K562 (cell line): ENCODE results near the gene SPATA2L. TPM values are rescaled to one million over a fixed set of nuclear protein-coding genes. Genes with fewer than 3 reads are reported as not detected.

ENCODE experiments used
- CSDE1 ChIP-seq, 2 experiments: fragments of 450-650 bp; IDR thresholded peaks; 2 replicates each; pipeline ENCODE4 v1.6.1; 2016; ENCODE audit warnings: mild to moderate bottlenecking in 1 of 2
- CTBP1 ChIP-seq: fragments of 450-650 bp; IDR thresholded peaks from 2 replicates; pipeline ENCODE4 v1.6.1; 2016; ENCODE audit warnings: borderline replicate concordance
- ETS2 ChIP-seq: IDR thresholded peaks from 2 replicates; pipeline ENCODE4 v1.6.1; 2016; ENCODE audit warnings: borderline replicate concordance, missing genetic modification characterization, mild to moderate bottlenecking, moderate library complexity, missing compliant biosample characterization; ENCODE audit not compliant: poor library complexity, severe bottlenecking
- FOS ChIP-seq: IDR thresholded peaks from 3 replicates; pipeline ENCODE4 v1.6.1; 2011; ENCODE audit not compliant: insufficient read length; ENCODE audit errors: extremely low read depth
- FUS ChIP-seq: fragments of 200-400 bp; formaldehyde crosslinking; optimal IDR thresholded peaks from 2 replicates; pipeline ENCODE3; 2017; ENCODE audit warnings: low read depth, low read length
- HIVEP1 ChIP-seq: fragments of 250-450 bp; sonication (Bioruptor Pico); IDR thresholded peaks from 2 replicates; pipeline ENCODE4 v1.4.0; 2020; ENCODE audit warnings: mild to moderate bottlenecking
- KLF16 ChIP-seq: IDR thresholded peaks from 2 replicates; pipeline ENCODE4 v1.6.1; 2016; ENCODE audit warnings: antibody characterized with exemption
- MAFF ChIP-seq: IDR thresholded peaks from 2 replicates; pipeline ENCODE4 v1.6.1; 2012; ENCODE audit warnings: low read length, improper control_type of control experiment
- NCOA6 ChIP-seq: fragments of 450-650 bp; IDR thresholded peaks from 2 replicates; pipeline ENCODE4 v1.6.1; 2017; ENCODE audit warnings: mild to moderate bottlenecking
- PML ChIP-seq: IDR thresholded peaks from 2 replicates; pipeline ENCODE4 v1.6.1; 2012; ENCODE audit warnings: low read length, inconsistent platforms
- POLR2AphosphoS5 ChIP-seq: IDR thresholded peaks from 2 replicates; pipeline ENCODE4 v1.6.1; 2011; ENCODE audit warnings: mild to moderate bottlenecking, low read depth, low read length, moderate library complexity; ENCODE audit not compliant: control insufficient read depth, insufficient read depth
- PPARD ChIP-seq: fragments of 250-450 bp; sonication (Bioruptor Pico); IDR thresholded peaks from 2 replicates; pipeline ENCODE4 v1.8.0; 2022; ENCODE audit warnings: inconsistent platforms, mild to moderate bottlenecking, moderate library complexity
- RAD51 ChIP-seq: fragments of 450-650 bp; IDR thresholded peaks from 2 replicates; pipeline ENCODE4 v1.7.1; 2016; ENCODE audit warnings: low read depth, mild to moderate bottlenecking, borderline replicate concordance
- SMARCA5 ChIP-seq: fragments of 450-650 bp; IDR thresholded peaks from 2 replicates; pipeline ENCODE4 v1.6.1; 2016
- SNIP1 ChIP-seq: fragments of 450-650 bp; IDR thresholded peaks from 2 replicates; pipeline ENCODE4 v1.7.1; 2017; ENCODE audit warnings: low read depth, mild to moderate bottlenecking
- SUPT5H ChIP-seq: fragments of 450-650 bp; IDR thresholded peaks from 2 replicates; pipeline ENCODE4 v1.6.1; 2016
- XRCC5 ChIP-seq: fragments of 200-400 bp; formaldehyde crosslinking; IDR thresholded peaks from 2 replicates; pipeline ENCODE4 v1.6.1; 2017; ENCODE audit warnings: low read depth, mild to moderate bottlenecking, low read length
- ZC3H4 ChIP-seq: sonication (generic); formaldehyde crosslinking; IDR thresholded peaks from 2 replicates; pipeline ENCODE4 v1.9.0; 2021; ENCODE audit warnings: missing genetic modification reagents, borderline replicate concordance
- ZNF232 ChIP-seq: sonication (generic); formaldehyde crosslinking; IDR thresholded peaks from 2 replicates; pipeline ENCODE4 v1.8.0; 2022; ENCODE audit warnings: mild to moderate bottlenecking, missing genetic modification reagents
- ZNF316 ChIP-seq: fragments of 450-650 bp; IDR thresholded peaks from 2 replicates; pipeline ENCODE4 v1.6.1; 2016
- ZNF511 ChIP-seq: sonication (generic); formaldehyde crosslinking; IDR thresholded peaks from 2 replicates; pipeline ENCODE4 v1.8.0; 2022; ENCODE audit warnings: mild to moderate bottlenecking, missing genetic modification reagents
- ZNF551 ChIP-seq: fragments of 250-450 bp; sonication (Bioruptor Pico); IDR thresholded peaks from 2 replicates; pipeline ENCODE4 v1.5.0; 2021; ENCODE audit warnings: mild to moderate bottlenecking, moderate library complexity
- polyA plus RNA-seq, 8 experiments: library from polyadenylated mRNA; depleted of rRNA in 4 of 8; stranded (reverse) in 5 of 8; unstranded in 3 of 8; fragments of >200 nt; fragmentation: Nextera tagmentation in 2 of 8; fragmentation: Illumina TruSeq in 1 of 8; extraction: Ambion mirVana in 2 of 8; extraction: Trizol in 1 of 8; gene quantifications; 2 replicates each; pipeline versions ENCODE4 v1.2.1 to v1.2.3, GENCODE V29; 2011 to 2014; ENCODE audit warnings: inconsistent platforms in 1 of 8, missing spikeins in 1 of 8
- total RNA-seq, 7 experiments: library from RNA; depleted of rRNA in 6 of 7; stranded (reverse); fragments of >200 nt in 6 of 7; fragmentation: Illumina TruSeq in 2 of 7; extraction: Trizol in 2 of 7; gene quantifications; 2 replicates each; pipeline versions ENCODE4 v1.2.1 to v1.2.3, GENCODE V29; 2011 to 2021; ENCODE audit warnings: low replicate concordance in 1 of 7
- TF ChIP-seq, protein P1 (sequence below): sonication (generic); formaldehyde crosslinking; IDR thresholded peaks from 2 replicates; pipeline ENCODE4 v1.8.1; 2023; ENCODE audit warnings: mild to moderate bottlenecking, missing genetic modification reagents
- TF ChIP-seq, protein P2 (sequence below): sonication (generic); formaldehyde crosslinking; IDR thresholded peaks from 2 replicates; pipeline ENCODE4 v1.9.0; 2022; ENCODE audit warnings: mild to moderate bottlenecking, missing genetic modification reagents
- TF ChIP-seq, protein P3 (sequence below): fragments of 250-450 bp; sonication (Bioruptor Pico); IDR thresholded peaks from 2 replicates; pipeline ENCODE4 v1.4.0; 2020; ENCODE audit warnings: mild to moderate bottlenecking

Gene SPATA2L
- total and polyA plus RNA-seq, 9 of the 15 experiments (the other 6 are each of a cell fraction or from before 2014, with no cell fraction given), result 0.13 to 19.2 (median 4.8) TPM; not detected in 1

- TF ChIP-seq MAFF, result no peak
- TF ChIP-seq RAD51, result peak; percentile 93
- no peak for TF ChIP-seq ZNF511 (CRISPR knock-in tag)
- TF ChIP-seq, protein P1, sequence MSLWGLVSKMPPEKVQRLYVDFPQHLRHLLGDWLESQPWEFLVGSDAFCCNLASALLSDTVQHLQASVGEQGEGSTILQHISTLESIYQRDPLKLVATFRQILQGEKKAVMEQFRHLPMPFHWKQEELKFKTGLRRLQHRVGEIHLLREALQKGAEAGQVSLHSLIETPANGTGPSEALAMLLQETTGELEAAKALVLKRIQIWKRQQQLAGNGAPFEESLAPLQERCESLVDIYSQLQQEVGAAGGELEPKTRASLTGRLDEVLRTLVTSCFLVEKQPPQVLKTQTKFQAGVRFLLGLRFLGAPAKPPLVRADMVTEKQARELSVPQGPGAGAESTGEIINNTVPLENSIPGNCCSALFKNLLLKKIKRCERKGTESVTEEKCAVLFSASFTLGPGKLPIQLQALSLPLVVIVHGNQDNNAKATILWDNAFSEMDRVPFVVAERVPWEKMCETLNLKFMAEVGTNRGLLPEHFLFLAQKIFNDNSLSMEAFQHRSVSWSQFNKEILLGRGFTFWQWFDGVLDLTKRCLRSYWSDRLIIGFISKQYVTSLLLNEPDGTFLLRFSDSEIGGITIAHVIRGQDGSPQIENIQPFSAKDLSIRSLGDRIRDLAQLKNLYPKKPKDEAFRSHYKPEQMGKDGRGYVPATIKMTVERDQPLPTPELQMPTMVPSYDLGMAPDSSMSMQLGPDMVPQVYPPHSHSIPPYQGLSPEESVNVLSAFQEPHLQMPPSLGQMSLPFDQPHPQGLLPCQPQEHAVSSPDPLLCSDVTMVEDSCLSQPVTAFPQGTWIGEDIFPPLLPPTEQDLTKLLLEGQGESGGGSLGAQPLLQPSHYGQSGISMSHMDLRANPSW (CRISPR knock-in tag), result 0 out of 2 replicates have a peak, but pooled peaks have one; percentile 37
- TF ChIP-seq XRCC5, result no peak
- no peak for TF ChIP-seq POLR2AphosphoS5
- TF ChIP-seq, protein P2, sequence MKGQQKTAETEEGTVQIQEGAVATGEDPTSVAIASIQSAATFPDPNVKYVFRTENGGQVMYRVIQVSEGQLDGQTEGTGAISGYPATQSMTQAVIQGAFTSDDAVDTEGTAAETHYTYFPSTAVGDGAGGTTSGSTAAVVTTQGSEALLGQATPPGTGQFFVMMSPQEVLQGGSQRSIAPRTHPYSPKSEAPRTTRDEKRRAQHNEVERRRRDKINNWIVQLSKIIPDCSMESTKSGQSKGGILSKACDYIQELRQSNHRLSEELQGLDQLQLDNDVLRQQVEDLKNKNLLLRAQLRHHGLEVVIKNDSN (CRISPR knock-in tag), result peak; percentile 99
- peak; percentile 68 for TF ChIP-seq CTBP1
- no peak for TF ChIP-seq PML
- no peak for TF ChIP-seq NCOA6
- TF ChIP-seq FOS, result peak; percentile 21
- TF ChIP-seq HIVEP1, result no peak
- TF ChIP-seq SMARCA5, result no peak
- TF ChIP-seq SNIP1, result no peak
- TF ChIP-seq ZC3H4 (CRISPR knock-in tag), result no peak
- TF ChIP-seq ZNF232 (CRISPR knock-in tag), result no peak
- TF ChIP-seq ZNF316, result no peak
- TF ChIP-seq SUPT5H, result no peak
- no peak; a peak in 1 of 4 replicates for TF ChIP-seq CSDE1 (IDR thresholded peaks at IDR 0.05)
- no peak for TF ChIP-seq ZNF551 (CRISPR knock-in tag)
- no peak for TF ChIP-seq PPARD (CRISPR knock-in tag)
- TF ChIP-seq ETS2 (tag), result no peak
- TF ChIP-seq KLF16, result 0 out of 2 replicates have a peak, but pooled peaks have one; percentile 22
- no peak for TF ChIP-seq FUS
- TF ChIP-seq, protein P3, sequence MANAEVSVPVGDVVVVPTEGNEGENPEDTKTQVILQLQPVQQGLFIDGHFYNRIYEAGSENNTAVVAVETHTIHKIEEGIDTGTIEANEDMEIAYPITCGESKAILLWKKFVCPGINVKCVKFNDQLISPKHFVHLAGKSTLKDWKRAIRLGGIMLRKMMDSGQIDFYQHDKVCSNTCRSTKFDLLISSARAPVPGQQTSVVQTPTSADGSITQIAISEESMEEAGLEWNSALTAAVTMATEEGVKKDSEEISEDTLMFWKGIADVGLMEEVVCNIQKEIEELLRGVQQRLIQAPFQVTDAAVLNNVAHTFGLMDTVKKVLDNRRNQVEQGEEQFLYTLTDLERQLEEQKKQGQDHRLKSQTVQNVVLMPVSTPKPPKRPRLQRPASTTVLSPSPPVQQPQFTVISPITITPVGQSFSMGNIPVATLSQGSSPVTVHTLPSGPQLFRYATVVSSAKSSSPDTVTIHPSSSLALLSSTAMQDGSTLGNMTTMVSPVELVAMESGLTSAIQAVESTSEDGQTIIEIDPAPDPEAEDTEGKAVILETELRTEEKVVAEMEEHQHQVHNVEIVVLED, result 0 out of 2 replicates have a peak, but pooled peaks have one; percentile 38
Measured at GRCh38 chr16:89700100-89700648, 1.3 kb downstream of the SPATA2L start (continued).
